Parathyroid adenoma (tissue), 2 donors: ENCODE measurements around the gene MMP23B.
A peak's percentile ranks its signal among the peaks of the same experiment; 100 is the strongest.
"Not testable (repeated sequence)": the region's sequence is repeated elsewhere in the genome, so short reads cannot be mapped to it uniquely, and the experiment has no call there.

ENCODE experiments used
- H2AFZ ChIP-seq: fragments of 300-600 bp; sonication (generic); one replicate; pipeline ENCODE4 v1.7.0; 2017; ENCODE audit warnings: antibody characterized with exemption, mild to moderate bottlenecking
- H3K27ac ChIP-seq: fragments of 300-600 bp; sonication (generic); one replicate; pipeline ENCODE4 v1.7.0; 2017
- H3K27me3 ChIP-seq: fragments of 300-600 bp; sonication (generic); one replicate; pipeline ENCODE4 v1.7.0; 2017; ENCODE audit warnings: low read length; ENCODE audit not compliant: control insufficient read depth, insufficient read depth
- H3K36me3 ChIP-seq: fragments of 300-600 bp; sonication (generic); one replicate; pipeline ENCODE4 v1.7.0; 2017; ENCODE audit warnings: low read length; ENCODE audit not compliant: control insufficient read depth, insufficient read depth
- H3K4me1 ChIP-seq: fragments of 300-600 bp; sonication (generic); one replicate; pipeline ENCODE4 v1.7.0; 2017; ENCODE audit warnings: control low read depth
- H3K4me2 ChIP-seq: fragments of 300-600 bp; sonication (generic); one replicate; pipeline ENCODE4 v1.7.0; 2017; ENCODE audit warnings: low read length
- H3K4me3 ChIP-seq: fragments of 300-600 bp; sonication (generic); one replicate; pipeline ENCODE4 v1.7.0; 2017; ENCODE audit warnings: low read depth, low read length
- H3K79me2 ChIP-seq: fragments of 300-600 bp; sonication (generic); one replicate; pipeline ENCODE4 v1.7.0; 2017; ENCODE audit warnings: control low read depth
- H3K9ac ChIP-seq: fragments of 300-600 bp; sonication (generic); one replicate; pipeline ENCODE4 v1.7.0; 2017; ENCODE audit warnings: mild to moderate bottlenecking
- H3K9me3 ChIP-seq: fragments of 300-600 bp; sonication (generic); one replicate; pipeline ENCODE4 v1.7.0; 2017; ENCODE audit warnings: low read length; ENCODE audit not compliant: control insufficient read depth
- CTCF ChIP-seq: fragments of 300-600 bp; sonication (generic); IDR thresholded peaks from one replicate; pipeline ENCODE4 v1.7.0; 2017; ENCODE audit warnings: antibody characterized with exemption, mild to moderate bottlenecking
- donor health status: primary hyperparathyroidism.

MMP23B gene

GRCh38 chr1:1658583-1659549 is 26.9 kb downstream of the MMP23B start, which contains the start of gene CDK11B:
TSS of gene CDK11B (minus strand) at chr1:1659004. CDS start at chr1:1657485, 1,519 bp downstream.
- not testable (repeated sequence) for H3K9me3 ChIP-seq, H3K36me3 ChIP-seq, H3K79me2 ChIP-seq, H3K9ac ChIP-seq, H3K27me3 ChIP-seq, H3K4me1 ChIP-seq
- H3K4me3 ChIP-seq: peak within 1 kb of the TSS; percentile 93
- H3K27ac ChIP-seq: peak within 1 kb of the TSS; percentile 82
- peak within 1 kb of the TSS; percentile 73 for H3K4me2 ChIP-seq
- peak within 1 kb of the TSS; percentile 70 for H2AFZ ChIP-seq
- peak; percentile 27 for TF ChIP-seq CTCF

- not testable (repeated sequence) for H3K4me1 ChIP-seq, H3K4me2 ChIP-seq, H3K27me3 ChIP-seq, H3K27ac ChIP-seq, H3K9me3 ChIP-seq, H3K4me3 ChIP-seq, H3K79me2 ChIP-seq, H3K36me3 ChIP-seq, H2AFZ ChIP-seq, H3K9ac ChIP-seq
These were observed 30.4 kb downstream of the MMP23B start for GRCh38 chr1:1662392-1662791.

DNA sequence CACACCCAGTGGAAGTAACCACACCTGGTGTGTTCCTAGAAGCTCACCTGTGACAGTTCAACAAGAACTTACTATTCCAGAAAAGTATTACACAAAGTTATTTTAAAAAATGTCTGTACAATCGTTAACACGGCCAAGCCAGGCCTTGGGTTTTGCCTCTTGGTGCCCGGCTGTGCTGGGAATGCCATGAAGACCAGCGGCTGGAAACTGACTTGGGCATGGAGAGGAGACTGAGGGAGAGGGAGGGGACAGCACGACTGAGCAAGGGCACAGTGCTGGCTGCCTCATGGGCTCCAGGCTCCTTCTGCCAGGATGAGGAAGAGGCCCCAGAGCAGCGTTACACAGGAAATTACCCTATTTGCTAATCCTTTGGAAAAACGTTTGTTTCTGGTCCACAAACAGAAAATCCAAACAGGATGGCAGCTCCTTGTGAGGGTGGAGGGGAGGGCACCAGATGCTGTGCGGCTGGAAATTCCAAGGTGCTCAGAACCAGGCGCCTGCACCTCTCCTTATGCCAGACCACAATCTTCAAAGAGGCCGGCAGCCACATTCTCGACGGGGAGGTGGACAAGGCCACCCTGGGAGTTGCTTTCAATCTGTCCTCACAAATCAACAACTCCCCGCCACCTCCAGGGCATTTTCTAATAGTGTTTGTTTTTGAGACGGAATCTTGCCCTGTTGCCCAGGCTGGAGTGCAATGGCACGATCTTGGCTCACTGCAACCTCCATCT is 31.0 kb downstream of the MMP23B start:
- H3K9me3 ChIP-seq, H3K4me2 ChIP-seq, H3K27ac ChIP-seq, H2AFZ ChIP-seq, H3K27me3 ChIP-seq, H3K4me3 ChIP-seq, H3K4me1 ChIP-seq, H3K9ac ChIP-seq, H3K36me3 ChIP-seq, H3K79me2 ChIP-seq: not testable (repeated sequence)

GRCh38 chr1:1664318-1664717 is 32.3 kb downstream of the MMP23B start:
- H3K36me3 ChIP-seq: not testable (repeated sequence)

DNA sequence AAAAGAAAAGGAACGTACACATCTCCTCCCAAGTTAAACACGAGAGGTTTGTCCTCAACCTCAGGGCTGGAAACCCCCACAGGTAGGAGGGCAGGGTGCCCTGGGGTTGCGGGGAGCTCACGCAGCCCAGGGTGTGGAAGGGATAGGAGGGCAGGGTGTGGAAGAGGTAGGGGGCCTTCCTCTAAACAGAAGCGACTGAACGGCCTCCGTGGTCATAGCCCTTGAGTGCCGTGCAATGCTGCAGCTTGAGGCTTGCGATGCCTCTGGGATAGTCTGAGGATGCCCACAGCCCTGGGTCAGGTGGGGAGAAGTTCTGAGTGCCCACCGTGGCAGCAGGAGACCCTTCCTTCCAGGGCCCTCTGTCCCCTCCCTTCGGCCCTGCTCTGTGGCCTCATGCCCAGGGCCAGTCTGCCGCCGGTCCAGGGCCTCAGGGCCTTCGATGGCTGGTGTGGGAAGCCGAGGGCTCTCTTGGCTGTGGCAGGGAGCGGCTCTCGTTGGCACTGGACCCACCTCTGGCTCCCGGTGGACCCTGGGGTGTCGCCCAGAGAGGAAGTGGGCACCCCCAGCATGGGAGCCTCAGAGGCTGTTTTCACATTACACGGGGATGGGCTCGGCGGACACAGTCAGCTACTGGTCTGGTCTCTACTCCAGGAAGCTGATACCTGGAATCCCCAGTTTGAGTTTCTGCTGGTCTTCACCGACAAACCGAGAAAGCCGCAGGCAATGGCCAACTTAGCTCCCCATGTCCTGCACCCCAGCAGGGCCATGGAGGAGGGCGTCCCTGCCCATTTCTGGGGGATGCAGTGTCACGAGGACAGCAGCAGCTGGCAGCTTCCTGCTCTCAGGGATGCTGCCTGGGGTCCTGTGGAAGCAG is 33.2 kb downstream of the MMP23B start:
- H3K4me2 ChIP-seq: no peak overlapping the region
- no peak overlapping the region for H3K27ac ChIP-seq
- no peaks in the 10 kb centered on the region for H3K79me2 ChIP-seq
- TF ChIP-seq CTCF: no peak
- no peaks in the 10 kb centered on the region for H3K36me3 ChIP-seq
- H2AFZ ChIP-seq: no peak overlapping the region
- H3K9me3 ChIP-seq: no peaks in the 10 kb centered on the region
- no peak overlapping the region for H3K4me3 ChIP-seq
- H3K4me1 ChIP-seq: no peaks in the 10 kb centered on the region
- H3K27me3 ChIP-seq: no peaks in the 10 kb centered on the region
- H3K9ac ChIP-seq: no peak overlapping the region

More at GRCh38 chr1:1664318-1664717, 32.3 kb downstream of the MMP23B start:
- H3K4me3 ChIP-seq, H3K27ac ChIP-seq, H3K9me3 ChIP-seq, H3K4me2 ChIP-seq, H2AFZ ChIP-seq, H3K27me3 ChIP-seq, H3K9ac ChIP-seq, H3K4me1 ChIP-seq, H3K79me2 ChIP-seq: not testable (repeated sequence)
